Stimulated activated effector memory CD8-positive, alpha-beta T cell treated with anti-CD3 and anti-CD28 coated beads, Interleukin-12 subunit alpha, Interleukin-12 subunit beta, amount 100 ng/mL, for 72 hours (primary cell): ENCODE results near the gene TRAPPC4.

Experiments used
- ATAC-seq: fragments of 150-1000 bp; cut with Tn5 transposase; 2 replicates; pipeline ENCODE4 v1.10.0; 2021
- DNase-seq, 2 donors: peaks; one replicate each; pipeline ENCODE4 v3.0.0; 2021 to 2022; ENCODE audit warnings: low spot score in 2 of 2
- H3K27ac Mint-ChIP-seq: one replicate; pipeline ENCODE4 v1.8.0; 2022; ENCODE audit warnings: mild to moderate bottlenecking, mixed read lengths
- H3K36me3 Mint-ChIP-seq: one replicate; pipeline ENCODE4 v1.8.0; 2022; ENCODE audit warnings: mild to moderate bottlenecking, mixed read lengths
- H3K4me1 Mint-ChIP-seq: one replicate; pipeline ENCODE4 v1.8.0; 2022; ENCODE audit warnings: mixed read lengths
- H3K4me3 Mint-ChIP-seq: one replicate; pipeline ENCODE4 v1.8.0; 2022; ENCODE audit warnings: mild to moderate bottlenecking, mixed read lengths
- H3K9me3 Mint-ChIP-seq: one replicate; pipeline ENCODE4 v1.8.0; 2022; ENCODE audit warnings: mixed read lengths

Gene TRAPPC4

GRCh38 chr11:119061256-119061655 is 42.7 kb downstream of the TRAPPC4 start:
- no peaks in the 10 kb centered on the region for H3K9me3 Mint-ChIP-seq
- H3K4me1 Mint-ChIP-seq, result peaks cover 30% of the 10 kb centered on the region
- H3K4me3 Mint-ChIP-seq, result no peak overlapping the region
- peak overlapping the region; percentile 29 for H3K27ac Mint-ChIP-seq
- DNase-seq (no peak), ATAC-seq (no peak)
- H3K36me3 Mint-ChIP-seq, result peaks cover 21% of the 10 kb centered on the region

GRCh38 chr11:119062779-119063178 is 44.2 kb downstream of the TRAPPC4 start:
- Mint-ChIP-seq H3K4me3 (no peak overlapping the region), H3K9me3 (no peaks in the 10 kb centered on the region), H3K36me3 (peaks cover 15% of the 10 kb centered on the region), H3K27ac (no peak overlapping the region), H3K4me1 (peaks cover 32% of the 10 kb centered on the region)
- ATAC-seq (no peak), DNase-seq (no peak)

GRCh38 chr11:119065369-119065768 is 46.8 kb downstream of the TRAPPC4 start:
- H3K36me3 Mint-ChIP-seq, result peaks cover 28% of the 10 kb centered on the region
- H3K4me3 Mint-ChIP-seq, result peak overlapping the region; percentile 90
- DNase-seq, result no peak
- peak overlapping the region; percentile 7 for H3K27ac Mint-ChIP-seq
- ATAC-seq, result peak; percentile 43
- H3K4me1 Mint-ChIP-seq, result peaks cover 29% of the 10 kb centered on the region
- H3K9me3 Mint-ChIP-seq, result no peaks in the 10 kb centered on the region

- Mint-ChIP-seq H3K27ac (peak within 1 kb of the TSS; percentile 95), H3K4me1 (peaks cover 29% of the 10 kb centered on the region), H3K4me3 (peak within 1 kb of the TSS; percentile 90), H3K9me3 (no peaks in the 10 kb centered on the region), H3K36me3 (peaks cover 50% of the 10 kb centered on the region)
- DNase-seq (peak; percentile 91 to 98), ATAC-seq (peak; percentile 100)
Measured at GRCh38 chr11:119067371-119068222, 49.0 kb downstream of the TRAPPC4 start, which contains the start of gene VPS11. Gene VPS11 (plus strand): TSS chr11:119067818. CDS start chr11:119067824, 6 bp downstream.
